NOMO-1 treated with DMSO at 0.1 percent for 48 hours (cell line): Measurements from ENCODE around the gene DRC7.

ENCODE experiments used
- DNase-seq: peaks from one replicate; lab custom pipeline; 2025; ENCODE audit not compliant: unreplicated experiment; lab: John Stamatoyannopoulos, UW

The DRC7 gene

GRCh38 chr16:57675741-57676551 lies 18.7 kb upstream of the DRC7 start:
- DNase-seq = peak; percentile 86

GRCh38 chr16:57676553-57677085 lies 18.0 kb upstream of the DRC7 start:
- no peak for DNase-seq

- DNase-seq = no peak
These were observed 16.8 kb upstream of the DRC7 start for GRCh38 chr16:57677622-57678369.

- no peak for DNase-seq
These were observed 15.6 kb upstream of the DRC7 start for GRCh38 chr16:57679016-57679415.

- DNase-seq = no peak
These were observed 14.7 kb upstream of the DRC7 start for GRCh38 chr16:57679767-57680482.

- peak; percentile 32 for DNase-seq
These were observed 13.7 kb upstream of the DRC7 start for GRCh38 chr16:57680842-57681375.

- no peak for DNase-seq
These were observed 12.5 kb upstream of the DRC7 start for GRCh38 chr16:57681950-57682728.

GRCh38 chr16:57682809-57683635 lies 11.6 kb upstream of the DRC7 start:
- DNase-seq = no peak

- no peak for DNase-seq
These were observed 10.7 kb upstream of the DRC7 start for GRCh38 chr16:57683636-57684545.

GRCh38 chr16:57684626-57685358 lies 9.8 kb upstream of the DRC7 start:
- no peak for DNase-seq

- no peak for DNase-seq
These were observed 9.0 kb upstream of the DRC7 start for GRCh38 chr16:57685633-57686032.

- DNase-seq = no peak
These were observed 8.0 kb upstream of the DRC7 start for GRCh38 chr16:57686577-57686976.

GRCh38 chr16:57687363-57687929 lies 7.2 kb upstream of the DRC7 start:
- DNase-seq = peak; percentile 16

- no peak for DNase-seq
These were observed 6.1 kb upstream of the DRC7 start for GRCh38 chr16:57688487-57688986.

- no peak for DNase-seq
These were observed 5.4 kb upstream of the DRC7 start for GRCh38 chr16:57688987-57689761.

- DNase-seq = peak; percentile 89
These were observed 4.6 kb upstream of the DRC7 start for GRCh38 chr16:57689762-57690558.
